ENCODE results near the gene TMED1.
"Not testable (repeated sequence)": the region's sequence is repeated elsewhere in the genome, so short reads cannot be mapped to it uniquely, and the experiment has no call there.

The TMED1 gene

DNA sequence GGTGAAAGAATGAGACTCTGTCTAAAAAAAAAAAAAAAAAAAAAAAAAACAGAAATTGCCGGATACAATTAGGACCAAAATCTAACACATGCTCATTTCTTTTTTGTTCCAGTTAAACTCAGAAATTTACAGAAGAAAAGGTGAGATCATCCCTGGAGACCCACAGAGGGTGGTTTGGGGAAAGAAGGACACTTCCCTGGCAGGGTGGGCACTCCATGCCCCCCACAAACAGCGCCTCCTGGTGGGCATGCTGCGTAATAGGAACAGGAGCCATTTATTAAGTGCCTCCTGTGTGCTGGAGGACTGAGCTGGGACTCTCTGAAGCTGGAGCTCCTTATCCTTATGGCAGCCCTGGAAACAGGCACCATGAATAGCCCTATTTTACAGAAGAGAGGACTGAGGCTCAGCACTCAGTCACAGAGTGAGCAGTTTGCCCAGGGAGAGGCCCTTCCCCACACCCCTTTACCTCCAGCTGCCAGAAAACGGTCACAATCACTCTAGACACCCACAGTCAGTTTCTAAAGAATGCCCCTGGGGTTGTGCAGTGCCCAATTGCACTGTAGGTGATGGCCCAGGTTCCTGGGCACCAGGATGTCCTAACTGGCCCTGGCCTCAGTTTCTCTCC is 22.3 kb upstream of the TMED1 start:
- no peak overlapping the region for H3K27ac ChIP-seq
- TF ChIP-seq, protein P1, sequence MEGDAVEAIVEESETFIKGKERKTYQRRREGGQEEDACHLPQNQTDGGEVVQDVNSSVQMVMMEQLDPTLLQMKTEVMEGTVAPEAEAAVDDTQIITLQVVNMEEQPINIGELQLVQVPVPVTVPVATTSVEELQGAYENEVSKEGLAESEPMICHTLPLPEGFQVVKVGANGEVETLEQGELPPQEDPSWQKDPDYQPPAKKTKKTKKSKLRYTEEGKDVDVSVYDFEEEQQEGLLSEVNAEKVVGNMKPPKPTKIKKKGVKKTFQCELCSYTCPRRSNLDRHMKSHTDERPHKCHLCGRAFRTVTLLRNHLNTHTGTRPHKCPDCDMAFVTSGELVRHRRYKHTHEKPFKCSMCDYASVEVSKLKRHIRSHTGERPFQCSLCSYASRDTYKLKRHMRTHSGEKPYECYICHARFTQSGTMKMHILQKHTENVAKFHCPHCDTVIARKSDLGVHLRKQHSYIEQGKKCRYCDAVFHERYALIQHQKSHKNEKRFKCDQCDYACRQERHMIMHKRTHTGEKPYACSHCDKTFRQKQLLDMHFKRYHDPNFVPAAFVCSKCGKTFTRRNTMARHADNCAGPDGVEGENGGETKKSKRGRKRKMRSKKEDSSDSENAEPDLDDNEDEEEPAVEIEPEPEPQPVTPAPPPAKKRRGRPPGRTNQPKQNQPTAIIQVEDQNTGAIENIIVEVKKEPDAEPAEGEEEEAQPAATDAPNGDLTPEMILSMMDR (IDR thresholded peaks at IDR 0.05): peak; percentile 83
- no peak for TF ChIP-seq ZFX (IDR thresholded peaks at IDR 0.05; ENCODE audit: borderline replicate concordance)

DNA sequence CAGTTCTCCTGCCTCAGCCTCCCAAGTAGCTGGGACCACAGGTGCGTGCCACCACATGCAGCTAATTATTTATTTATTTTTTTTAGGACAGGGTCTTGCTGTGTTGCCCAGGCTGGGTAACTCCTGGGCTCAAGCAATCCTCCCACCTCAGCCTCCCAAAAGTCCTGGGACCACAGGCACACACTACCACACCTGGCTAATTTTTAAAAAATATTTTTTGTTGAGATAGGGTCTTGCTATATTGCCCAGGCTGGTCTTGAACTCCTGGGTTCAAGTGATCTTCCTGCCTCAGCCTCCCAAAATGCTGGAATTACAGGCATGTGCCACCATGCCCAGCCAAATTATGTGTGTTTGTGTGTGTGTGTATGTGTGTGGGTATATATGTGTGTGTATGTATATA is 20.9 kb upstream of the TMED1 start:
- not testable (repeated sequence) for H3K27ac ChIP-seq

DNA sequence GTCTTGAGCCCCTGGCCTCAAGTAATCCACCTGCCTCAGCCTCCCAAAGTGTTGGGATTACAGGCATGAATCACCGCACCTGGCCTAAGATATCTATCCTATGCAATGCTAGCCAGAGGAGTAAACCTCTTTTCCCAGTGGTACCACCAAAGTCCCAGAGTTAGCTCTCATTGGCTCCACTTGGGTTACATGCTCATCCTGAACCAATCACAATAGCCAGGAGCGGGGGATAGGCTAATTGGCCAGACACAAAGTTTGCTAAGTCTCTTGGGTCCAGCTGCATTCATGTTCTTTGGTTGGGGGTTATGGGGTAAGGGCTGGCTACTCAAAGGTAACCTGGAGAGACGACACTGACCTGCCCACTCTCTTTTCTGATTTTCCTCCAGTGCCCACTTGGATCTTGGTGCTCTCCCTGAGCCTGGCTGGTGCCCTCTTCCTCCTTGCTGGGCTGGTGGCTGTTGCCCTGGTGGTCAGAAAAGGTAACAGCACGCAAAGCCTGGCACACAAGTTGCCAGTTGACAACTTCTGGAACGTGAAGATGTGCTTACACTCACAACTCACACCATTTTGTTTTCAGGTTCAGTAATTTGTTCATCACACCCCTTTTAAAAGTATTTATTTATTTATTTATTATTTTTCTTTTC is 20.0 kb upstream of the TMED1 start:
- TF ChIP-seq ZFX (IDR thresholded peaks at IDR 0.05; ENCODE audit: borderline replicate concordance): no peak
- TF ChIP-seq, protein P1 (IDR thresholded peaks at IDR 0.05): peak; percentile 77
- H3K27ac ChIP-seq: no peak overlapping the region

DNA sequence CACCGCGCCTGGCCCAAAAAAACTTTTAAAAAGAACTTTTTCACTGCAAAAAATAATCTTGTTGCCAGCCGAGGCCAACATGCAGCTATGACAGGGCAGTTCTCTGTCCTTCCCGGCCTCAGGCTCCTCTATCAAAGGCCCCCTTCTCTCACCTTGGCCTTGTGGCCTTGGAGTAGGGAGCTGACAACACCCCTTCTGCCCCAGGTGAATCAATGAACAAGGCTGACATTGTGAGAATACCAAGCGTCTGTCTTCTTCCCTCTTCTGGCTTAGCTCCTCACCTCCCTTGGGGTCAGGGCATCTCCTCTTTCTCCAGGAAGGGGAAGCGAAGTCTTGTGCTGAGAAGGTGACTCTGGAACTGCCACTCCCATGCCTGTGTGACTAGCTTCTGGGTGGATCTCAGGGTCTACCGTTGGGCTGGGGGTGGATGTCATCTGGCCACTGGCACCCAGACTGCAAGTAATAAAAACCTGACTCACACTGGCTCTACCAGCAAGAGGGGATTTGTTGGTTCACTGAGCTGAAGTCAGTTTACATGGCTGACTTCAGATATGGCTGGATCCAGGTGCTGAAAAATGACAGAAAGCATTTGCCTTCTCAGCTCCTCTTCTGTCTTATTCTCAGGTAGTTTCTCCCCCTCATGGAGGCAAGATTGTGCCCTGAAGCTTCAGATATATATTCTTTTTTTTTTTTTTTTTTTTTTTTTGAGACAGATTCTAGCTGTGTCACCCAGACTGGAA is 18.5 kb upstream of the TMED1 start:
- no peak overlapping the region for H3K27ac ChIP-seq
- no peak for TF ChIP-seq ZFX (IDR thresholded peaks at IDR 0.05; ENCODE audit: borderline replicate concordance)
- TF ChIP-seq, protein P1 (IDR thresholded peaks at IDR 0.05): no peak

DNA sequence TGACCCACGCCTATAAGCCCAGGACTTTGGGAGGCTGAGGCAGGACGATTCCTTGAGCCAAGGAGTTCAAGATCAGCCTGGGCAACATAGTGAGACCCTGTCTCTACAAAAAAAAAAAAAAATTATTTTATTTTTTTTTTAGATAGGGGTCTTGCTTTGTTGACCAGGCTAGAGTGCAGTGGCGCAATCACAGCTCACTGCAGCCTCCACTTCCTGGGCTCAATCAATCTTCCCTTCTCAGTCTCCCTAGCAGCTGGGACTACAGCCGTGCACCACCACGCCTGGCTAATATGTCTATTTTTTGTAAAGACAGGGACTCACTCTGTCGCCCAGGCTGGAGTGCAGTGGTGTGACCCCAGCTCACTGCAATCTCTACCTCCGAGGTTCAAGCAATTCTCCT is 16.9 kb upstream of the TMED1 start:
- H3K27ac ChIP-seq: no peak overlapping the region
- no peak for TF ChIP-seq ZFX (IDR thresholded peaks at IDR 0.05; ENCODE audit: borderline replicate concordance)
- TF ChIP-seq, protein P1 (IDR thresholded peaks at IDR 0.05): no peak

DNA sequence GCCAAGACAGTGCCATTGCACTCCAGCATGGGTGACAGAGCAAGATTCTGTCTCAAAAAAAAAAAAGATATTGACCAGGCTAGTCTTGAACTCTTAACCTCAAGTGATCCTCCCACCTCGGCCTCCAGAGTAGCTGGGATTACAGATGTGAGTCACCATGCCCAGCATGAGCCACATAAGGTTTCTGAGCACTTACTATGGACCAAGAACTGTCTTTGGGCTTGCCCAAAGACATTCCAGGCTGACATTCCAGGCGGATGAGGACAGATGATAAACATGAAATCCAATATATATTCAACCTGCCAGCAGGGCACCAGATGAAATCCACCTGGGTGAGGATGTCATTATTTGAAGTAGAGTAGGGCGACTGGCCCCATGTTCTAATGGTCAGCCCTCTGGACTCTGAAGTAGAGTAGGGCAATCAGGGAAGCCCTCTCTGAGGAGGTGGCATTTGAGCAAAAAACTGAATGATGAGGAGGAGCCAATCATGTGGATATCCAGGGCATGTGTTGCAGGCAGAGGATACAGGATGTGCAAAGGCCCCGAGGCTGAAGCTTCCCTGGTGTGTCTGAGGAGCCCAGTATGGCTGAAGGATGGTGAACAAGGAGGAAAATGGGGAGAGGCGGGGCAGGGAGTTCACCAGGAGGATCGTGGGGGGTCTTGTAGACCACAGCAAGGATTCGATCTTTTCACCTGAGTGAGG is 16.2 kb upstream of the TMED1 start:
- no peak overlapping the region for H3K27ac ChIP-seq
- no peak for TF ChIP-seq ZFX (IDR thresholded peaks at IDR 0.05; ENCODE audit: borderline replicate concordance)
- TF ChIP-seq, protein P1 (IDR thresholded peaks at IDR 0.05): no peak

DNA sequence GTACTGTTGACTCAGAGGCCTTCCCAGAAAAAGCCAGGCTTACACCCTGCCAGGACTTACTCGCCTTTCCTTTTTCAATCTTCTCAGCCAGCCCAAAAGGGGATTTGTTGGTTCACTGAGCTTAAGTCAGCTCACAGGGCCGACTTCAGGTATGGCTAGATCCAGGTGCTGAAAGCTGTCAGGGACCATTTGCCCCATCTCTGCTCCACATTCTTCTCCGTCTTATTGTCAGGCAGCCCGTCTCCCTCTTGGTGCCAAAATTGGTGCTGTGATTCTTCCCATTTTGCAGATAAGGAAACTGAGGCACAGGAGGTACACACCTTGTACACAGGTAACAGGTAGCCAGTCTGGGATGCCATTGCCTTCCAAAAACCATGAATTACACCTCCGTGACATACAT is 14.6 kb upstream of the TMED1 start:
- no peak overlapping the region for H3K27ac ChIP-seq
- TF ChIP-seq ZFX (IDR thresholded peaks at IDR 0.05; ENCODE audit: borderline replicate concordance): no peak
- TF ChIP-seq, protein P1 (IDR thresholded peaks at IDR 0.05): no peak
